ENCODE results near the gene UTP25.
"Not testable (repeated sequence)": the region's sequence is repeated elsewhere in the genome, so short reads cannot be mapped to it uniquely, and the experiment has no call there.

Gene UTP25

GRCh38 chr1:209901211-209901610 lies 73.4 kb downstream of the UTP25 start:
- no peak overlapping the region for H3K4me3 ChIP-seq (replicated peaks; ENCODE audit: low read depth, low read length)
- DNase-seq (ENCODE audit: extremely low read depth, low read depth) = no peak
- TF ChIP-seq CTCF (IDR thresholded peaks at IDR 0.05; ENCODE audit: low read depth, low read length, missing control alignments) = no peak

- DNase-seq (ENCODE audit: extremely low read depth, low read depth); H3K4me3 ChIP-seq (replicated peaks; ENCODE audit: low read depth, low read length): not testable (repeated sequence)
Measured at GRCh38 chr1:209904774-209905173, 77.0 kb downstream of the UTP25 start.
